ENCODE data around the gene WNT10A. TPM values are rescaled to one million over a fixed set of nuclear protein-coding genes. Genes with fewer than 3 reads are reported as not detected.

Gene WNT10A
- total and polyA plus RNA-seq, 10 of the 15 experiments (the other 5 are each of a cell fraction or from before 2014, with no cell fraction given), result 0.61 to 45.0 (median 6.9) TPM

- TF ChIP-seq IRF5 (IDR thresholded peaks at IDR 0.05; ENCODE audit: borderline replicate concordance) (no peak), EGR1 (IDR thresholded peaks at IDR 0.05; ENCODE audit: borderline replicate concordance in 1 of 2, low read depth in 2 of 2, low read length in 2 of 2) (peak in 1 of 2 experiments; percentile 88; a peak in 2 of 3 replicates), SMC3 (IDR thresholded peaks at IDR 0.05; ENCODE audit: borderline replicate concordance, low read length) (no peak; the same call in 1 of the 2 replicates), SMARCA5 (IDR thresholded peaks at IDR 0.05) (no peak), RAD51 (IDR thresholded peaks at IDR 0.05) (peak; percentile 74), NFYB (IDR thresholded peaks at IDR 0.05; ENCODE audit: insufficient read depth, low read depth, low read length) (no peak), FOXM1 (IDR thresholded peaks at IDR 0.05; ENCODE audit: low read depth, low read length) (no peak), NFYA (IDR thresholded peaks at IDR 0.05; ENCODE audit: borderline replicate concordance, low read depth, low read length) (no peak), NKRF (conservative IDR thresholded peaks at IDR 0.05) (peak; percentile 70; the same call in 1 of the 2 replicates), ETV6 (conservative IDR thresholded peaks at IDR 0.05 in 1 of 2, IDR thresholded peaks at IDR 0.05 in 1 of 2; ENCODE audit: borderline replicate concordance in 1 of 2, low read depth in 1 of 2) (no peak), MXI1 (IDR thresholded peaks at IDR 0.05; ENCODE audit: low read depth, low read length) (peak; percentile 64; the same call in 1 of the 2 replicates), USF2 (IDR thresholded peaks at IDR 0.05; ENCODE audit: borderline replicate concordance, low read depth, low read length) (no peak; the same call in 1 of the 2 replicates), RCOR1 (conservative IDR thresholded peaks at IDR 0.05; ENCODE audit: low read depth, low read length) (no peak), CHD1 (IDR thresholded peaks at IDR 0.05; ENCODE audit: low read depth, low read length) (no peak), JUNB (IDR thresholded peaks at IDR 0.05) (no peak), PRDM15 (CRISPR knock-in tag; IDR thresholded peaks at IDR 0.05) (no peak), POLR2AphosphoS2 (IDR thresholded peaks at IDR 0.05; ENCODE audit: low read depth, low read length) (peak; percentile 76), ASH2L (IDR thresholded peaks at IDR 0.05; ENCODE audit: borderline replicate concordance, low read depth) (no peak), BRCA1 (IDR thresholded peaks at IDR 0.05; ENCODE audit: low read depth, low read length) (no peak), STAT1 (conservative IDR thresholded peaks at IDR 0.05) (no peak), NR2C2 (IDR thresholded peaks at IDR 0.05; ENCODE audit: borderline replicate concordance, control insufficient read depth, insufficient read length, low read depth) (no peak)
Measured at GRCh38 chr2:218880102-218880858, at the start of gene WNT10A (continued).

Measured in GM12878 (cell line).